ENCODE data around the gene AHCTF1.
"Not testable (repeated sequence)": the region's sequence is repeated elsewhere in the genome, so short reads cannot be mapped to it uniquely, and the experiment has no call there.

The AHCTF1 gene

DNA sequence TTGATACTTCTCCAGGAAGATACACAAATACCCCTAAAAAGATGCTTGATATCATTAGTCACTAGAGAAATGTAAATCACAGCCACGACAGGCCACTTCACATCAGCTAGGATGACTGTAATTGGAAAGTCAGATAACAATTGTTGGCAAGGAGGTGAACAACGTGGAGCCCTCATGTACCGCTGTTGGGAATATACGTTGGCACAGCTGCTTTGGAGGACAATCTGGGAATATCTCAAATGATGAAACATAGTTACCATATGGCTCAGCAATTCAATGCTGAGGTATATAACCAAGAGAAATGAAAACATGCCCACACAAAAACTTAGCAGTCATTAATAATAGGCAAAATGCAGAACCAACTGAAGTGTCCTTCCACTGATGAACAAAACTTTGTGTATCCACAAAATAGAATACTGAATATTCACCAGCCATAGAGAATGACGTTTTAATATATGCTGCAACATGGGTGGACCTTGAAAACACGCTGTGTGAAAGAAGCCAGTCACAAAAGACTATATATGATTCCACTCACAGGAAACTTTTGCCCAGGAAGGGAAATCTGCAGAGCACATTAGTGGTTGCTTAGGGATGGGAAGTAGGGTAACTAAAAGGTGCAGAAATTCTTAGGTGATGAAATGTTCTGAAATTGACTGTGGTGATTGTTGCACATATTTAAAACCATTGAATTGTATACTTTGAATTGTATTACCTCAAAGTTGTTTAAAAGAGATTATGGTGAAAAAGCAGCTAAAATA lies 95.4 kb downstream of the AHCTF1 start:
- DNase-seq: no peak

DNA sequence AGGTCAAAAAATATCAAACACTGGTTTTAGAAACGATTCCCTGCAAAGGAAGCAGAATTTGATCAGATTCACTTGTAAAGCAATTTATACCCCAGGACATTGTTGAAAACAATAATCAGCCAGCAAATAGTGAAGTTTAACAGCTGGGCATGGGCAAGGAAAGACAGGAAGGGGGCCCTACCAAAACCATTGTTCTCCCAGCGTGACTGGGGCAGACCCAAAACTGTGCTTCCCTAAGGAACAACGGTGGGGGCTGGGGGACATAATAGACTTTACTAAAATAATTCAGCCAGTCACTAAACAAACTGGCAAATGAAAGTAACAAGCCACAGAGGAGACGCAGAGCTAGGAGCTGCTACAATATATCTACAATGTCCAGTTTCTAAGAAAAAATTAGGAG lies 100.2 kb downstream of the AHCTF1 start:
- no peak for DNase-seq

DNA sequence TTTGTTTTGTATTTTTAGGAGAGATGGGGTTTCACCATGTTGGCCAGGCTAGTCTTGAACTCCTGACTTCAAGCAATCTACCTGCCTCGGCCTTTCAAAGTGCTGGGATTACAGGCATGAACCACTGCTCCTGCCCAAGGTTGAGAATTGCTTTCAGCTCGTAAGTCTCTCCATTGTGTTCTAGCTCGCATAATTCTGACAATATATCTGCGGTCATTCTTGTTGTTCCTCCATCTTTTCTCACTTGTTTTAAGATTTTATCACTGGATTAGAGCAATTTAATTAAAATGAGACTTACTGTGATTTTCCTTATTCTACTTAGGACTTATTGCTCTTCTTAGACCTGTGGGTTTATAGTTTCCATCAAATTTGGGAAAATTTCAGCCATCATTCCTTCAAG lies 102.9 kb downstream of the AHCTF1 start:
- DNase-seq: no peak

DNA sequence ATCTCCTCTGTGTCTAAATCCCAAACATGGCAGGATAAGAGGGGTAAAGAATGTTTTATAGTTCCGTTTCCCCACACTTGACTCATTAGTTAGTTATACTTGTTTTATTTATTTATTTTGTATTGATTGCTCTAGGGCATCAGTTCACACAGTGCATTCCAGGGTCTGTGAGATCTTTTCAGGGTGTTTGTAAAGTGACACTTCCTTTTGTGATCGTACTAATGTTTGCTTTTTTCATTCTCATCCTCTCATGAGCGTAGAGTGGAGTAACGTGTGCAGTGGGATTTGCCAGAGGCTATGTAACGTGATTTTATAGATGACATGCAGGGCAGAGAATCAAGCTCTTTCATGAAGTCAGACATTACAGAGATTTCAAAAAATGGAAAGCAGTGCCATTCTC lies 104.4 kb downstream of the AHCTF1 start:
- DNase-seq: no peak

- DNase-seq: no peak
Observed at GRCh38 chr1:246825557-246826175, 106.1 kb downstream of the AHCTF1 start.

- DNase-seq: no peak
Observed at GRCh38 chr1:246824541-246824940, 107.2 kb downstream of the AHCTF1 start.

- not testable (repeated sequence) for DNase-seq
Observed at GRCh38 chr1:246822154-246822553, 109.6 kb downstream of the AHCTF1 start.

DNA sequence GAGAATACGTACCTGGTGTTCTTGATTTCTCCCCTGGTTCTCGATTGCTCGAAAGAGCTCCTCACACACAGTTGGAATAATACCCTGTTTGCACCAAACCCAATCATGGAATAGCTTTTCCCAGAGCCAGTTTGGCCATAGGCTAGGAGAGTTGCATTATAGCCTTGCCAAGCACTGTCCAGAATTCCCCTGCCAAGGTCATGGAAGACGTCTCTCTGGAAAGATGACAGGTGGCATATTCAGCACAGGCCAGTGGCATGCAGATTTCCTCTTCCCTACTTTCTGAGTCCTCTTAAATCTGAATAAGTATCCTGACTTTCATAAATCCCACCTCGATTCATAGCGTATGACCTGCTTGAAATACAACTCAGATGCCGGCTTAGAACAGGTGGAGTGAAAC lies 111.1 kb downstream of the AHCTF1 start:
- DNase-seq: no peak

DNA sequence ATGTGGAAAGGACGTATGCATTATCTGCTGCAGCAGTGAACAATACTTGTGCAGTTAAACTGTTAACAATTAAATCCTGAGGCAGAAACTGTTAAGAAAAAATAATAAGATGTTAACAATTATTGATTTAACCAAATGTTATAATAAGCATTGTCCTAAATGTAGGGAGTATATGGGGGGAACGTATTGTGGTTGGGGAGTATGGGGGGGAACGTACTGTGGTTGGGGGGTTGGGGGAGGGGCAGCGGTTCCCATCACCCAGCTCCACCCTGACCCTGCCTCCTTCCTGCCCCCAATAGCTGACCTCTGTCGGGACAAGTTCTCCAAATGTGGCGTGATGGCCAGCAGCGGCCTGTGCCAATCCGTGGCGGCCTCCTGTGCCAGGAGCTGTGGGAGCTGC lies 114.0 kb downstream of the AHCTF1 start:
- not testable (repeated sequence) for DNase-seq

- DNase-seq: no peak
Observed at GRCh38 chr1:246815693-246816270, 116.0 kb downstream of the AHCTF1 start.

DNA sequence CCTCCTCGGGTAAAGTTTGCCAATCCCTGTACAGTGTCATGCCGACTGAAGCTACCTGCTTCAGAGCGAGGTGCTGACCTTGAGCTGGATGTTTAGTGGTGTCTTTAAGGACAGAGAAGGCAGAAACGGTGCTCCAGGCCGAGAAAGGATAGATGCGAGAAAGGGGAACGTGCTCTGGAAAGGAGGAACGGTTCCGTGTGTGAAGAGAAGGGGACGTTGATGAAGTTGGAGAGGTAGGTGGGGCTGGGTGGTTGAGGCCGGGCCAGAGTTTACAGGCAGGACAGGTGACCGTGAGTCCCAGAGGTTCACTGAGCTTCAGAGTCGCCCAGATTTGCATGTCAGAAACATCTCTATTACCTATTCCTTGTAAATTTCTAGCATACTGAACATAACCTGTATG lies 116.9 kb downstream of the AHCTF1 start:
- DNase-seq: no peak

DNA sequence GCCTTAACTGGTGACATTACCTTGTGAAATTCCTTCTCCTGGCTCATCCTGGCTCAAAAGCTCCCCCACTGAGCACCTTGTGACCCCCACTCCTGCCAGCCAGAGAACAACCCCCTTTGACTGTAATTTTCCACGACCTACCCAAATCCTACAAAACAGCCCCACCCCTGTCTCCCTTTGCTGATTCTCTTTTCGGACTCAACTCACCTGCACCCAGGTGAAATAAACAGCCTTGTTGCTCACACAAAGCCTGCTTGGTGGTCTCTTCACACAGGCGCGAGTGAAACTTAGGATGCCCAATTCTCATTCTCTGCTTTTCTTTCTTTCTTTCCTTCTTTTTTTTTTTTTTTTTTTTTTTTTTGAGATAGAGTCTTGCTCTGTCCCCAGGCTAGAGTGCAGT lies 118.4 kb downstream of the AHCTF1 start:
- not testable (repeated sequence) for DNase-seq

DNA sequence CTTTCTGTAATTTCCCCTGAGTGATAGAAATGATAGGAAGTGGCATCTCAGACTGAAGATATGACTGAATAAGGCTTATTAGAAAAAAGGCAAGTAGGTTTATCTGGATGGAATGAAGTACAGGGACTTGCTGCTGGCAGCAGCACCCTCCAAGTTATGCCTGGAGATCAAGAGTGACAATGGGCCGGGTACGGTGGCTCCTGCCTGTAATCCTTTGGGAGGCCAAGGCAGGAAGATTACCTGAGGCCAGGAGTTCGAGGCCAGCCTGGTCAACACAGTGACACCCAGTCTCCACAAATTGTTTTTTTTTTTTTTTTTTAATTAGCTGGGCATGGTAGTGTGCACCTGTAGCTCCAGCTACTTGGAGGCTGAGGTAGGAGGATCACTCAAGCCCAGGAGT lies 119.8 kb downstream of the AHCTF1 start:
- DNase-seq: no peak

GRCh38 chr1:246809473-246809872 lies 122.3 kb downstream of the AHCTF1 start:
- DNase-seq: no peak

GRCh38 chr1:246805135-246805716 lies 126.5 kb downstream of the AHCTF1 start:
- no peak for DNase-seq

DNA sequence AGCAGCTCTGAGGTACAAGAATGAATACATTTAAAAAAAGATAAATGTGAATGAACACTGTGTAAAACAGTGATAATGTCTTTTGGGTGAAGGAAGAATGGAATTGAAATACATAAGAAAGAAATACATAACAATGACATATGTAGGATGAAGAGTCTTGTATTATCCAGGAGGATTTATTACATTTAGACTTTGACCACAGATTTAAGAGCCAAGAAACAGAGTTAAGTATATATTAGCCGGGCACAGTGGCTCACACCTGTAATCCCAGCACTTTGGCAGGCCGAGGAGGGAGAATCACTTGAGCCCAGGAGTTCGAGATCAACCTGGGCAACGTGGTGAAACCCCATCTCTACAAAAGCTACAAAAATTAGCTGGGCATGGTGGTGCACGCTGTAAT lies 127.9 kb downstream of the AHCTF1 start:
- DNase-seq: no peak

DNA sequence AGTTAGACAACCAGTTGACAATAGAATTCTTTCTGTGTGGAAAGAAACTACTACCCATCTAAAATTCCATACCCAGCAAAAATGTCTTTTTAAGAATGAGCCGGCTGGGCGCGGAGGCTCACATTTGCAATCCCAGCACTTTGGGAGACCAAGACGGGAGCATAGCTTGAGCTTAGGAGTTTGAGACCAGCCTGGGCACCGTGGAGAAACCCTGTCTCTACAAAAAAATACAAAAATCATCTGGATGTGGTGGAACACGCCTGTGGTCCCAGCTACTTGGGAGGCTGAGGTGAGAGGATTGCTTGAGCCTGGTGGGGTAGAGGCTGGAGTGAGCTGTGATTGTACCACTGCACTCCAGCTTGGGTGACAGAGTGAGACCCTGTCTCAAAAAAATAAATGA lies 128.4 kb downstream of the AHCTF1 start:
- DNase-seq: no peak

DNA sequence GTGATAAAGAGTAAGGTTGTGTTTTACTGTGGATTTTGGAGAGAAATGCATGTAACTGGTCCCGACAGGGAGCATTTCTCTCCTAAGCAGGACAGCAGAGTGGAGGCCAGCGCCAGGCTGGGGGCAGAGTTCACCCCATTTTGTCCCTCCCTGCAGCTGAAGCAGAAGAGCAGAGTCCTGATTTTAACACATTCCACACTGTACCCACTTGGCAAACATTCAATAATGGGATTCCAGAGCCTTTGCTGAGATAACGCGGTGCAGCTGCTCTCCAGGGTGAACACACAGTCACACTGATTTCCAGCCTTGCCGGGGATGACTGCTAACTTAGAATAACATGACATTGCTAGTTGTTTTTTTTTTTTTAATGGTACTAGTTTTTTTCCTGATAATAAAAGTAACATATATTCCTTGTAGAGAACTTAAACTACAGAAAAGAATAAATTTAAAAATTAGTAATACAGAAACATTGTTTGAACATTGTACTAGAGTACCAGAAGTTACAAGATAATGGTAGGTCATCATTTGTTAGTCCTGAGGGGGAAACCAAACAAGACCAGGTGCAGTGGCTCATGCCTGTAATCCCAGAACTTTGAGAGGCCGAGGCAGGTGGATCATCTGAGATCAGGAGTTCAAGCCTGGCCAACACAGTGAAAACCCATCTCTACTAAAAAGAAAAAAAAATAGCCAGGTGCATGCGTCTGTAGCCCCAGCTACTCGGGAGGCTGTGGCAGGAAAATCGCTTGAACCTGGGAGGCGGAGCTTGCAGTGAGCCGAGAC lies 130.3 kb downstream of the AHCTF1 start:
- no peak for DNase-seq

DNA sequence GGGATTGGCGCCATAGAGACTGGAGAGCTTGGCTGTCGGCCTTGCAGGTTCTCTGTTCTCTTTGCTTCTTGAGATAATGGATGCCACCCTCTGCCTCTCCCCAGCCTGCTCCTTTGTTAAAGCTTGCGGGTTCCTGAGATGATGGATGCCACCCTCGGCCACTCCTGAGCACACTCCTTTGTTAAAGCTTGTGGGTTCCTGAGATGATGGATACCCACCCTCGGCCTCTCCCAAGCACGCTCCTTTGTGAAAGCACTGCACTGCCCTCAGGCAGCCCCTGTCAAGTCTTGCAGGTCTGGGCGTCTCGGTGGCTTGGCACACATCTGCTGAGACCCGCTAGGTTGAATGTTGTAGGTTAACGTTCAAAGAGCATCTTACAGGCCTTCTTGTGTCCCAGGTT lies 131.0 kb downstream of the AHCTF1 start:
- no peak for DNase-seq

GRCh38 chr1:246800356-246800755 lies 131.4 kb downstream of the AHCTF1 start:
- DNase-seq: no peak

GRCh38 chr1:246798606-246799496 lies 132.9 kb downstream of the AHCTF1 start:
- no peak for DNase-seq

DNA sequence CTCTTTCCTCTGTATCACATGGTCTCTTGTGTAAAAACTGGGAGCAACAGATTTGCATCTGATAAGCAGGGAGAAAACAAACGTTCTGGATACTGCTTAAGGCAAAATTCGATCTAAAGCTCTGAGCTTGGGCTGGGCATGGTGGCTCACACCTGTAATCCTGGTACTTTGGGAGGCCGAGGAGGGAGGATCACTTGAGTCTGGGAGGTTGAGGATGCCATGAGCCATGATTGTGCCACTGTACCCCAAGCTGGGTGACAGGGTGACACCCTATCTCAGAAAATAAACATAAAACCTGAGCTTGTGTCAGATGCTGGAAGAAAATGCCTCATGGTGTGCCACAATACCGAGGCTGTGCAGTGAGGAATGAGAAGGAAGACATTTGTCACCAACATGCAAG lies 133.6 kb downstream of the AHCTF1 start:
- DNase-seq: no peak
